ENCODE measurements around the gene LRRC75B.
"Not testable (repeated sequence)": the region's sequence is repeated elsewhere in the genome, so short reads cannot be mapped to it uniquely, and the experiment has no call there.

DNA sequence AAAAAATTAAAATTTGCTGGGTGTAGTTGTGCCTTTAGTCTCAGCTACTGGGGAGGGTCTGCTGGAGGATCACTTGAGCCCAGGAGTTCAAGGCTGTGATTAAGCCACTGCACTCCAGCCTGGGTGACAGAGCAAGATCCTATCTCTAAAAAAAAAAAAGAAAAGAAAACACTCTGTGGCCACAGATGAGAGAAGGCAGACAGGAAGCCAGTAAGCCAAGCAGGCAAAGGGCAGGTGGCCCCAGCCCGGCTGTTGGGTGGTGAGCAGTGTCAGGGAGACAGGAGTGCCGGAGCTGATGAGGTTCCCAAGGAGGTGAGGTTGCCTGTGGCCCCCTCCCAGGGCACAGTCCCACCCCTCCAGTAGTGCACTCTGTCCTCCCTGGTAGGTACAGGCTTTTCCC lies 29.7 kb upstream of the LRRC75B start:
- TF ChIP-seq POLR2A (IDR thresholded peaks at IDR 0.05): not testable (repeated sequence)
- TF ChIP-seq, protein P1, sequence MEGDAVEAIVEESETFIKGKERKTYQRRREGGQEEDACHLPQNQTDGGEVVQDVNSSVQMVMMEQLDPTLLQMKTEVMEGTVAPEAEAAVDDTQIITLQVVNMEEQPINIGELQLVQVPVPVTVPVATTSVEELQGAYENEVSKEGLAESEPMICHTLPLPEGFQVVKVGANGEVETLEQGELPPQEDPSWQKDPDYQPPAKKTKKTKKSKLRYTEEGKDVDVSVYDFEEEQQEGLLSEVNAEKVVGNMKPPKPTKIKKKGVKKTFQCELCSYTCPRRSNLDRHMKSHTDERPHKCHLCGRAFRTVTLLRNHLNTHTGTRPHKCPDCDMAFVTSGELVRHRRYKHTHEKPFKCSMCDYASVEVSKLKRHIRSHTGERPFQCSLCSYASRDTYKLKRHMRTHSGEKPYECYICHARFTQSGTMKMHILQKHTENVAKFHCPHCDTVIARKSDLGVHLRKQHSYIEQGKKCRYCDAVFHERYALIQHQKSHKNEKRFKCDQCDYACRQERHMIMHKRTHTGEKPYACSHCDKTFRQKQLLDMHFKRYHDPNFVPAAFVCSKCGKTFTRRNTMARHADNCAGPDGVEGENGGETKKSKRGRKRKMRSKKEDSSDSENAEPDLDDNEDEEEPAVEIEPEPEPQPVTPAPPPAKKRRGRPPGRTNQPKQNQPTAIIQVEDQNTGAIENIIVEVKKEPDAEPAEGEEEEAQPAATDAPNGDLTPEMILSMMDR (IDR thresholded peaks at IDR 0.05): not testable (repeated sequence)
